Loucy (cell line): ENCODE results near the gene SLC17A7.

Experiments
- CTCF ChIP-seq: fragments of 200-600 bp; sonication (generic); conservative IDR thresholded peaks from 2 replicates; pipeline ENCODE4 v1.5.1; 2014; ENCODE audit warnings: mild to moderate bottlenecking, antibody characterized with exemption, low read length
- EZH2phosphoT487 ChIP-seq: fragments of 200-600 bp; IDR thresholded peaks from 2 replicates; pipeline ENCODE4 v1.6.1; 2018; ENCODE audit warnings: antibody characterized with exemption, mild to moderate bottlenecking, moderate library complexity, borderline replicate concordance

GRCh38 chr19:49448432-49448786 is 7.1 kb upstream of the SLC17A7 start:
- TF ChIP-seq CTCF (no peak), EZH2phosphoT487 (no peak)
